Activated T-helper 1 cell treated with anti-CD3 and anti-CD28 coated beads, Interleukin-12 subunit alpha, Interleukin-12 subunit beta, Interleukin-2, Interleukin-4 antibody, amounts not matched to agents 30 ng/mL and 10 ng/mL and 1 ng/mL, durations not matched to agents 14 hours and 24 hours and 36 hours (primary cell): Measurements from ENCODE around the gene DOCK7. TPM values are rescaled to one million over a fixed set of nuclear protein-coding genes. Genes with fewer than 3 reads are reported as not detected.
"Not testable (repeated sequence)": the region's sequence is repeated elsewhere in the genome, so short reads cannot be mapped to it uniquely, and the experiment has no call there.

Experiments
- DNase-seq: peaks from one replicate; pipeline ENCODE4 v3.0.0; 2021; ENCODE audit warnings: low spot score
- H3K27ac Mint-ChIP-seq: one replicate; pipeline ENCODE4 v1.8.0; 2021; ENCODE audit warnings: mild to moderate bottlenecking, mixed read lengths
- H3K27me3 Mint-ChIP-seq: one replicate; pipeline ENCODE4 v1.8.0; 2022; ENCODE audit warnings: mild to moderate bottlenecking, moderate library complexity, mixed read lengths; ENCODE audit not compliant: insufficient read depth
- H3K36me3 Mint-ChIP-seq: one replicate; pipeline ENCODE4 v1.8.0; 2021; ENCODE audit warnings: low read depth, mixed read lengths
- H3K4me1 Mint-ChIP-seq: one replicate; pipeline ENCODE4 v1.8.0; 2021; ENCODE audit warnings: low read depth, mixed read lengths
- H3K4me3 Mint-ChIP-seq: one replicate; pipeline ENCODE4 v1.8.0; 2021; ENCODE audit warnings: mild to moderate bottlenecking, moderate library complexity, mixed read lengths
- H3K9me3 Mint-ChIP-seq: one replicate; pipeline ENCODE4 v1.8.0; 2021; ENCODE audit warnings: mixed read lengths
- intact Hi-C: fragments of 100-400 bp; cut with micrococcal nuclease; formaldehyde crosslinking; loops from one replicate; pipeline ENCODE4 v1.15.1; 2024
- total RNA-seq: library from RNA; stranded (reverse); gene quantifications from 2 replicates; pipeline ENCODE4 v1.2.3, GENCODE V29; 2022

The DOCK7 gene
- total RNA-seq, 1 donor from 2014 or later = 13.4 TPM

- DNase-seq = no peak
- Mint-ChIP-seq H3K27me3 (peaks cover 9% of the 10 kb centered on the region), H3K9me3 (no peaks in the 10 kb centered on the region), H3K4me1 (no peaks in the 10 kb centered on the region), H3K4me3 (no peak overlapping the region), H3K36me3 (no peaks in the 10 kb centered on the region), H3K27ac (no peak overlapping the region)
- intact Hi-C loops = no loop called here
Measured at GRCh38 chr1:62717483-62717882, 29.3 kb upstream of the DOCK7 start.

DNA sequence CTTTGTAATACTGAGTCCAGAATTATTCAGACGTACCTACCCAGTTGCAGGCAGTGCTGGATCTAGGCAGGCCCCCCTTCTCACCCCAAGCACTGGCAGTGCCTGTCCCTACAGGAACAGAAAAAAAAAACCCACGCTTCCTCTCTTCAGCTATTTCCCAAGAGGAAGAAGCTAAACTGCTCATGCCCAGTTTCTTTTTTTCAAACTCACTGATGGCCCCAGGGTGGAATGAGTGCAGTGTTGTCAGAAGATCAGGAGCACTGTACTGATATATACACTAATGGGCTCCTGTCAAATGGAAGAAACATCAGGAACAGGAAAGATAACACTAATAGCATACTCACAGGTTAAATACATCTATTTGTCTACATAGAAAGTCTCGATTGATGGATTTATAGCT, 28.2 kb upstream of the DOCK7 start:
- Mint-ChIP-seq H3K9me3 (no peaks in the 10 kb centered on the region), H3K4me3 (no peak overlapping the region), H3K36me3 (no peaks in the 10 kb centered on the region), H3K27ac (no peak overlapping the region), H3K27me3 (peaks cover 9% of the 10 kb centered on the region), H3K4me1 (no peaks in the 10 kb centered on the region)
- intact Hi-C loops = no loop called here
- no peak for DNase-seq

- Mint-ChIP-seq H3K9me3 (no peaks in the 10 kb centered on the region), H3K4me1 (no peaks in the 10 kb centered on the region), H3K36me3 (no peaks in the 10 kb centered on the region), H3K27ac (no peak overlapping the region), H3K27me3 (peaks cover 5% of the 10 kb centered on the region), H3K4me3 (no peak overlapping the region)
- DNase-seq = no peak
- intact Hi-C loops = no loop called here
Measured at GRCh38 chr1:62712336-62713243, 24.4 kb upstream of the DOCK7 start.

DNA sequence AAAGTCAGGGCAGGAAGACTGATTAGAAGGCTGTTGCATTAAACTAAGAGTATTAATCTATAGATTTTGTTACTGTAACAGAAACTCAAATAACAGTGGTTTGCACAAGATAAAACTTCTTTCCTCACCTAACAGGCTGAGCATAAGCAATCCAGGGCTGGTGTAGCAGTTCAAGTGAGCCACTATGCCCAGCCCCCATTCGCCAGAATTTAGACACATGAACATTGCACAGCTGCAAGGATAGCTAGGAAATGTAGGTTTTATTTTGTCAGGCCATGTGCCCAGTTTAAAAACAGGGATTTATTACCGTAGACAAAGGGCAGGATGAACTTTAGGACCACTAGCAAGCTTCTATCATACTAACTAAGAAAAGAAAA, 19.5 kb upstream of the DOCK7 start:
- Mint-ChIP-seq H3K4me1 (no peaks in the 10 kb centered on the region), H3K36me3 (no peaks in the 10 kb centered on the region), H3K9me3 (no peaks in the 10 kb centered on the region), H3K27me3 (peaks cover 2% of the 10 kb centered on the region), H3K4me3 (no peak overlapping the region), H3K27ac (no peak overlapping the region)
- DNase-seq = no peak
- intact Hi-C loops = no loop called here

- Mint-ChIP-seq H3K4me3 (no peak overlapping the region), H3K27me3 (peaks cover 2% of the 10 kb centered on the region), H3K9me3 (no peaks in the 10 kb centered on the region), H3K36me3 (no peaks in the 10 kb centered on the region), H3K4me1 (no peaks in the 10 kb centered on the region), H3K27ac (no peak overlapping the region)
- intact Hi-C loops = no loop called here
- DNase-seq = no peak
Measured at GRCh38 chr1:62706985-62707743, 19.0 kb upstream of the DOCK7 start.

GRCh38 chr1:62698161-62698560, 10.0 kb upstream of the DOCK7 start:
- DNase-seq, H3K27ac Mint-ChIP-seq, H3K4me1 Mint-ChIP-seq, H3K27me3 Mint-ChIP-seq, H3K36me3 Mint-ChIP-seq, intact Hi-C loops, H3K4me3 Mint-ChIP-seq, H3K9me3 Mint-ChIP-seq: not testable (repeated sequence)

- H3K27me3 Mint-ChIP-seq, H3K4me3 Mint-ChIP-seq, intact Hi-C loops, H3K4me1 Mint-ChIP-seq, DNase-seq, H3K27ac Mint-ChIP-seq, H3K9me3 Mint-ChIP-seq, H3K36me3 Mint-ChIP-seq: not testable (repeated sequence)
Measured at GRCh38 chr1:62694479-62694878, 6.3 kb upstream of the DOCK7 start.

DNA sequence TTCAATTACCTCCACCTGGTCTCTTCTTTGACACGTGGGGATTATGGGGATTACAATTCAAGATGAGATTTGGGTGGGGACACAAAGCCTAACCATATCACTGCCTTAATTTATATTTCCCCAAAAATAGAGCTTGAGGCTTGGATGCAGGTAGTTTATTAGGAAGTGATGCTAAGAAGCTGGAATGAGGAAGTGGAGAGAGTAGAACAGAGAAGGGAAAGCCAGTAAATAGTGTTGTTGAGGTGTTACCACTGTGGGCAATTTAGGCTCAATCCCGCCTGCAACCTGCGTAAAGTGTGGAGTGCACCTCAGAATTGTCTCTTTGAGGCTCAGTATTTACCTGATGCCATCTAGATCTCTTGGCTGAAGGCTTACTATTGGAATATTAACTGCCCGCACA, 4.9 kb upstream of the DOCK7 start:
- no peaks in the 10 kb centered on the region for H3K9me3 Mint-ChIP-seq
- peaks cover 13% of the 10 kb centered on the region for H3K4me1 Mint-ChIP-seq
- no peak overlapping the region for H3K27ac Mint-ChIP-seq
- intact Hi-C loops = no loop called here
- no peak for DNase-seq
- H3K27me3 Mint-ChIP-seq = peaks cover 5% of the 10 kb centered on the region
- H3K4me3 Mint-ChIP-seq = no peak overlapping the region
- no peaks in the 10 kb centered on the region for H3K36me3 Mint-ChIP-seq

GRCh38 chr1:62691062-62691844, 3.1 kb upstream of the DOCK7 start:
- no peak overlapping the region for H3K27ac Mint-ChIP-seq
- peaks cover 8% of the 10 kb centered on the region for H3K27me3 Mint-ChIP-seq
- H3K4me3 Mint-ChIP-seq = no peak overlapping the region
- no peaks in the 10 kb centered on the region for H3K9me3 Mint-ChIP-seq
- no peak for DNase-seq
- H3K36me3 Mint-ChIP-seq = no peaks in the 10 kb centered on the region
- peaks cover 18% of the 10 kb centered on the region for H3K4me1 Mint-ChIP-seq
- intact Hi-C loops = no loop called here

DNA sequence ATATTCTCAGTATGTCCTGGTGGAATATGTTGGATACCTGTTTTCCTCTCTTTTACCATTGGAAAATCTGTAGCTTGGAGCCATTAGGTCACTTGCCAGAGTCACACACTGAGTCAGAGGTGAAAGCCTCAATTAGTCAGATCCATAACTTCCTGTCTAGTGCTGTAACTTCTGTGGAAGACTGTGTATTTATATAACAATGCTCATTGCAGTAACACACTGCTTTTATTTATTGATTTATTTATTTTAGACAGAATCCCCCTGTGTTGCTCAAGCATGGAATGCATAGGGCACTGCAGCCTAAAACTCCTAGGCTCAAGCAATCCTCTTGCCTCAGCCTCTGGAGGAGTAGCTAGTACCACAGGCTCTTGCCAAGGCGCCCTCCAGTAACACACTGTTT, 1.3 kb upstream of the DOCK7 start:
- Mint-ChIP-seq H3K4me1 (peaks cover 18% of the 10 kb centered on the region), H3K27ac (no peak overlapping the region), H3K36me3 (no peaks in the 10 kb centered on the region), H3K27me3 (peaks cover 8% of the 10 kb centered on the region), H3K4me3 (no peak overlapping the region), H3K9me3 (no peaks in the 10 kb centered on the region)
- intact Hi-C loops = no loop called here
- DNase-seq = no peak

DNA sequence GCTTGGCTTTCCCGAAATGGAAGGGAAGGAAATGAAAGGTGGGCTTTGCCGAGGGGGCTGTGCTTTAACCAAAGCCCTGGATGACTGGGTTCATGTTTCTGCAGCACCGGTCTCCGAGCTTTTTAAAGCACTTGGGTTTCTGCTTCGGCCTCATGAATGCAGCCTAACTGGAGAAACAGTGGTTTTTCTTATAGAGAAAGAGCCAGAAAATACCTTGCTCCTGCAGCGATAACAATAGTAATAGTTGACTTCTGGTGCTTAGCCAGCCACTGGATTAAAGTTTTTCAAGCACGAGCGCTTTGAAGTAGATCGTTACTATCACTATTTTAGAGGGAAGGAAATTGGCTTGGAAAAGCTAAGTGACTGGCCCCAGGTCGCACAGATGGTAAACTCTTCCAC, 500 bp upstream of the DOCK7 start:
- H3K27ac Mint-ChIP-seq = peak overlapping the region; percentile 55
- no peaks in the 10 kb centered on the region for H3K36me3 Mint-ChIP-seq
- H3K4me1 Mint-ChIP-seq = peaks cover 18% of the 10 kb centered on the region
- no peak for DNase-seq
- H3K4me3 Mint-ChIP-seq = peak overlapping the region; percentile 87
- no peaks in the 10 kb centered on the region for H3K9me3 Mint-ChIP-seq
- H3K27me3 Mint-ChIP-seq = peaks cover 8% of the 10 kb centered on the region
- intact Hi-C loops = loop anchor here (1.0 kb wide), 2 partner anchors 96 to 252 kb away; partner anchors contain the start of gene ATG4C

- H3K4me1 Mint-ChIP-seq = peaks cover 18% of the 10 kb centered on the region
- H3K4me3 Mint-ChIP-seq = peak overlapping the region; percentile 92
- H3K36me3 Mint-ChIP-seq = no peaks in the 10 kb centered on the region
- H3K9me3 Mint-ChIP-seq = no peaks in the 10 kb centered on the region
- intact Hi-C loops = no loop called here
- peak overlapping the region; percentile 81 for H3K27ac Mint-ChIP-seq
- peaks cover 8% of the 10 kb centered on the region for H3K27me3 Mint-ChIP-seq
- no peak for DNase-seq
Measured at GRCh38 chr1:62687421-62687902, 724 bp downstream of the DOCK7 start.
